ENCODE measurements around the gene DYNC1LI2.

Gene DYNC1LI2

GRCh38 chr16:66741169-66741900, 10.1 kb downstream of the DYNC1LI2 start:
- TF ChIP-seq CTCF (conservative IDR thresholded peaks at IDR 0.05; ENCODE audit: low read depth, low read length) = no peak
- H3K4me3 ChIP-seq (ENCODE audit: low read depth, low read length) = no peak overlapping the region
- peak; percentile 93 for DNase-seq (ENCODE audit: low read depth)

GRCh38 chr16:66740533-66740932, 10.9 kb downstream of the DYNC1LI2 start:
- TF ChIP-seq CTCF (conservative IDR thresholded peaks at IDR 0.05; ENCODE audit: low read depth, low read length) = no peak
- no peak overlapping the region for H3K4me3 ChIP-seq (ENCODE audit: low read depth, low read length)

GRCh38 chr16:66740010-66740409, 11.4 kb downstream of the DYNC1LI2 start:
- peak; percentile 75 for TF ChIP-seq CTCF (conservative IDR thresholded peaks at IDR 0.05; ENCODE audit: low read depth, low read length)
- no peak overlapping the region for H3K4me3 ChIP-seq (ENCODE audit: low read depth, low read length)
- peak; percentile 68 for DNase-seq (ENCODE audit: low read depth)

More at GRCh38 chr16:66740533-66740932, 10.9 kb downstream of the DYNC1LI2 start:
- DNase-seq (ENCODE audit: low read depth) = peak; percentile 52

- H3K4me3 ChIP-seq (ENCODE audit: low read depth, low read length) = no peak overlapping the region
- TF ChIP-seq CTCF (conservative IDR thresholded peaks at IDR 0.05; ENCODE audit: low read depth, low read length) = no peak
- DNase-seq (ENCODE audit: low read depth) = no peak
These were observed 15.5 kb downstream of the DYNC1LI2 start for GRCh38 chr16:66735891-66736290.

GRCh38 chr16:66731101-66731500, 20.3 kb downstream of the DYNC1LI2 start:
- no peak overlapping the region for H3K4me3 ChIP-seq (ENCODE audit: low read depth, low read length)
- TF ChIP-seq CTCF (conservative IDR thresholded peaks at IDR 0.05; ENCODE audit: low read depth, low read length) = no peak
- DNase-seq (ENCODE audit: low read depth) = no peak

GRCh38 chr16:66728804-66729203, 22.6 kb downstream of the DYNC1LI2 start:
- no peak for TF ChIP-seq CTCF (conservative IDR thresholded peaks at IDR 0.05; ENCODE audit: low read depth, low read length)
- no peak overlapping the region for H3K4me3 ChIP-seq (ENCODE audit: low read depth, low read length)
- no peak for DNase-seq (ENCODE audit: low read depth)

Measured in choroid plexus epithelial cell (primary cell).